ENCODE data around the gene ZNF217.

GRCh38 chr20:53613748-53614147, 20.1 kb upstream of the ZNF217 start:
- TF ChIP-seq, protein P1, sequence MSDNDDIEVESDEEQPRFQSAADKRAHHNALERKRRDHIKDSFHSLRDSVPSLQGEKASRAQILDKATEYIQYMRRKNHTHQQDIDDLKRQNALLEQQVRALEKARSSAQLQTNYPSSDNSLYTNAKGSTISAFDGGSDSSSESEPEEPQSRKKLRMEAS (IDR thresholded peaks at IDR 0.05; ENCODE audit: low read depth, low read length): no peak
- TF ChIP-seq MYC (IDR thresholded peaks at IDR 0.05; ENCODE audit: insufficient read depth, insufficient read length, insufficient replicate concordance, low read length, severe bottlenecking) (no peak), RCOR1 (conservative IDR thresholded peaks at IDR 0.05; ENCODE audit: low read depth, low read length) (no peak), RBBP5 (conservative IDR thresholded peaks at IDR 0.05) (no peak), SUZ12 (IDR thresholded peaks at IDR 0.05; ENCODE audit: unreplicated experiment) (no peak), POLR2AphosphoS5 (IDR thresholded peaks at IDR 0.05; ENCODE audit: low read length) (no peak)

Data from GM12878 (cell line).